ENCODE results near the gene SLC8A1.

SLC8A1 gene

DNA sequence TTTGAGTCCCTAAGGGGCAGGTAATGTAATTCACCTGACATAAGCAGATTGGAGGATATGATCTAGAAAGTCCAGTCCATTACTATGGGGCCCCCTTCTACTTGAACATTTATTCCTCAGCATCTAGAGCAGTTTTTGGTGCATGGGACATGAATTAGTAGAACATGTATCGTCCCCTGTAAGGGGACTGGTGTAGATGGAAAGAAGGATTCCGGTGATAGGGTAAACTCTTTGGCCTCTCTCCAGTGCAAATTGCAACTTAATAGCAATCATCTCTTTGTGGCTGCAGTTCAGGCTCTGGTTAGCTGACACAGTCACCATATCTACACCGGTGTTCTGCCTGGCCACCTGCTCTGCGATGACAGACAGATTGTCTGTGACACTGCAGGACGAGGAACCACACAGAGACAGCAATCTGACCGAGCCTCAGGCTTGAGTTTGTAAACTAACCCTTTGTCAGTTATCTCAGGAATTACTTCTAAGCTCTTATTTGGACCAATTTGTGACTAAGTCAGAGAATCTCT is 6.4 kb upstream of the SLC8A1 start:
- no peak overlapping the region for H2BK12ac ChIP-seq (ENCODE audit: low read length)
- no peak overlapping the region for H3K9ac ChIP-seq (ENCODE audit: low read length)
- H3K9me3 ChIP-seq (ENCODE audit: insufficient read depth, low read depth, low read length): no peaks in the 10 kb centered on the region
- WGBS (ENCODE audit: extremely low coverage, insufficient coverage, insufficient read length): no CpG with 5 or more reads among the region's 6 CpGs
- peaks cover 0 to 3% of the 10 kb centered on the region in 2 experiments for H3K4me1 ChIP-seq (ENCODE audit: control insufficient read depth in 1 of 2, insufficient read depth in 2 of 2, low read length in 2 of 2)
- no peak overlapping the region for H4K8ac ChIP-seq (ENCODE audit: low read depth, low read length)
- H4K12ac ChIP-seq (ENCODE audit: low read depth, low read length): no peak overlapping the region
- no peak overlapping the region for H3K23ac ChIP-seq (ENCODE audit: low read length)
- no peak overlapping the region for H3K14ac ChIP-seq (ENCODE audit: low read length)
- H3K18ac ChIP-seq (ENCODE audit: low read length): no peak overlapping the region
- no peak overlapping the region for H3K4me3 ChIP-seq (ENCODE audit: low read depth, low read length)
- H2BK5ac ChIP-seq (ENCODE audit: low read depth, low read length, poor library complexity): no peak overlapping the region
- no peak overlapping the region for H4K91ac ChIP-seq (ENCODE audit: low read depth, low read length)
- no peaks in the 10 kb centered on the region for H3K27me3 ChIP-seq (ENCODE audit: insufficient read depth, low read length)
- H2AK5ac ChIP-seq (ENCODE audit: low read length): no peak overlapping the region
- H3K27ac ChIP-seq (ENCODE audit: low read depth, low read length): no peak overlapping the region
- H2BK120ac ChIP-seq (ENCODE audit: insufficient read depth, low read length, poor library complexity): no peak overlapping the region
- H3K79me1 ChIP-seq (ENCODE audit: low read length): no peaks in the 10 kb centered on the region
- H3K4ac ChIP-seq (ENCODE audit: low read depth, low read length): no peak overlapping the region
- no peak for DNase-seq
- H3K36me3 ChIP-seq (ENCODE audit: control insufficient read depth in 1 of 2, insufficient read depth in 2 of 2, low read length in 2 of 2): no peaks in the 10 kb centered on the region
- no peak overlapping the region for H2AFZ ChIP-seq (ENCODE audit: insufficient read depth, low read length, poor library complexity)
- no peak overlapping the region for H3K4me2 ChIP-seq (ENCODE audit: low read length)
- H3K79me2 ChIP-seq (ENCODE audit: control insufficient read depth, insufficient read depth, low read length, poor library complexity): no peaks in the 10 kb centered on the region

DNA sequence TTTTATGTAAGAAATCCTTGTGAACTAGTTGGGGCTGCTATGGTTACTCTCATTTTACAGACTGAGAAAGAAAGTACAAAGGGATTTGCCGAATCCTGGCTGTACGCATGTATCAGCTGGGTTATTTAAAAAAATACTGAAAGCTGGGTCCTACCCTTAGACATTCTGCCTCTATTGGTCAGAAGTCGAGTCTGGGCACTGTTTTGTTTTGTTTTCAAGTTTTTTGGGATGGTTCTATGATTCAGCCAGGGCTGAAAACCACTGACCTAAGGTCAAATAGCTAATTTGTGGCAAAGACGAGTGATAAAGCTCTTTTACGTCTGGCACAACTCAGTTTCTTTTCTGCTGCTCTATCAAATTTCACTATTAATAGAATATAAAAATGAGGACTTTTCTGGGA is 5.9 kb upstream of the SLC8A1 start:
- Histone ChIP-seq H2AK5ac (ENCODE audit: low read length) (no peak overlapping the region), H3K18ac (ENCODE audit: low read length) (no peak overlapping the region), H3K79me1 (ENCODE audit: low read length) (no peaks in the 10 kb centered on the region), H4K12ac (ENCODE audit: low read depth, low read length) (no peak overlapping the region), H2BK120ac (ENCODE audit: insufficient read depth, low read length, poor library complexity) (no peak overlapping the region), H3K4me2 (ENCODE audit: low read length) (no peak overlapping the region), H2AFZ (ENCODE audit: insufficient read depth, low read length, poor library complexity) (no peak overlapping the region), H2BK12ac (ENCODE audit: low read length) (no peak overlapping the region), H3K23ac (ENCODE audit: low read length) (no peak overlapping the region), H3K9ac (ENCODE audit: low read length) (no peak overlapping the region), H3K79me2 (ENCODE audit: control insufficient read depth, insufficient read depth, low read length, poor library complexity) (no peaks in the 10 kb centered on the region), H3K4ac (ENCODE audit: low read depth, low read length) (no peak overlapping the region), H3K14ac (ENCODE audit: low read length) (no peak overlapping the region), H3K36me3 (ENCODE audit: control insufficient read depth in 1 of 2, insufficient read depth in 2 of 2, low read length in 2 of 2) (no peaks in the 10 kb centered on the region), H3K27ac (ENCODE audit: low read depth, low read length) (no peak overlapping the region), H3K27me3 (ENCODE audit: insufficient read depth, low read length) (no peaks in the 10 kb centered on the region), H3K4me1 (ENCODE audit: control insufficient read depth in 1 of 2, insufficient read depth in 2 of 2, low read length in 2 of 2) (peaks cover 0 to 3% of the 10 kb centered on the region in 2 experiments), H3K4me3 (ENCODE audit: low read depth, low read length) (no peak overlapping the region), H4K91ac (ENCODE audit: low read depth, low read length) (no peak overlapping the region), H2BK5ac (ENCODE audit: low read depth, low read length, poor library complexity) (no peak overlapping the region), H4K8ac (ENCODE audit: low read depth, low read length) (no peak overlapping the region), H3K9me3 (ENCODE audit: insufficient read depth, low read depth, low read length) (no peaks in the 10 kb centered on the region)
- DNase-seq: no peak
- WGBS (ENCODE audit: extremely low coverage, insufficient coverage, insufficient read length): no CpG with 5 or more reads among the region's 5 CpGs

DNA sequence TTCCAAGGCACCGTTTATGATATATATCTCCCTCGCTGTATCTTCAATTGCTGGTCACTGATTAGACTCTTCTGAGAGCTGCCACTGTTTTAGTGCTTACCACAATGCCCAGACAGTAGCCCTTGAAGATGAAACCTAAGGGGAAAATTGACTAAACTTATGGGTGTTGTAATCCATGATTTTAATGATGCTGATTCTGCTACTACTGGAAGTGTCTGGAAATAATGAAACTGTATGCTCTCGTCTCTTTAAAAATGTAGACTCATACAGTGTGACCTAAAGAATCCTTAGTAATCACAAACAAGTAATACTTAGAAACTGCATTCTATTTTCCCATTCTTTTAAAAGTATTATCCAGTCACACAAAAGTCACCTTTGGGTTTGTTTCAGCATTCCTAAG is 5.5 kb upstream of the SLC8A1 start:
- H2BK12ac ChIP-seq (ENCODE audit: low read length): no peak overlapping the region

DNA sequence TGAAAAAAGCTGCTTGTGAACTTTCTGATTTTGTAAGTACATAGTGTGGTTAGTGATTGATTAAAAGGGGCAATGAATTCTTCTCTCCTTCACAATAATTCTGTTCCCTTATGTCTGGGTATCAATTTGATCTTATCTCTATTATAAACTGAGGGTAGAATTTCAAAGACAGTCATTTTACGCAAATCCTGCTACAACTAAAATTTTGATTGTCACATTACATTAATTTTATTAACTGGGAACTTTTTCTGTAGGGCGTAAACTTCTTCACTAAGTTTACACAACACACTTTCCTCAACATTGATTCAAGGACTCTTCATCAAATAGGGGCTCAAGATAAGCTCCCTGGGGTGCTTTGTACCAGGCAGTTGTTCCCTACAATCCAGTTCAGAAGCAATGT is 5.0 kb upstream of the SLC8A1 start:
- Histone ChIP-seq H3K4me3 (ENCODE audit: low read depth, low read length) (no peak overlapping the region), H3K4me1 (ENCODE audit: control insufficient read depth in 1 of 2, insufficient read depth in 2 of 2, low read length in 2 of 2) (peaks cover 0 to 3% of the 10 kb centered on the region in 2 experiments), H2AK5ac (ENCODE audit: low read length) (no peak overlapping the region), H3K9ac (ENCODE audit: low read length) (no peak overlapping the region), H3K9me3 (ENCODE audit: insufficient read depth, low read depth, low read length) (no peaks in the 10 kb centered on the region), H3K14ac (ENCODE audit: low read length) (no peak overlapping the region), H3K18ac (ENCODE audit: low read length) (no peak overlapping the region), H3K27ac (ENCODE audit: low read depth, low read length) (no peak overlapping the region), H3K4me2 (ENCODE audit: low read length) (no peak overlapping the region), H3K79me2 (ENCODE audit: control insufficient read depth, insufficient read depth, low read length, poor library complexity) (no peaks in the 10 kb centered on the region), H2BK120ac (ENCODE audit: insufficient read depth, low read length, poor library complexity) (no peak overlapping the region), H3K4ac (ENCODE audit: low read depth, low read length) (no peak overlapping the region), H2AFZ (ENCODE audit: insufficient read depth, low read length, poor library complexity) (no peak overlapping the region), H3K23ac (ENCODE audit: low read length) (no peak overlapping the region), H4K12ac (ENCODE audit: low read depth, low read length) (no peak overlapping the region), H2BK5ac (ENCODE audit: low read depth, low read length, poor library complexity) (no peak overlapping the region), H3K79me1 (ENCODE audit: low read length) (peaks cover 3% of the 10 kb centered on the region), H4K8ac (ENCODE audit: low read depth, low read length) (no peak overlapping the region), H3K36me3 (ENCODE audit: control insufficient read depth in 1 of 2, insufficient read depth in 2 of 2, low read length in 2 of 2) (no peaks in the 10 kb centered on the region), H3K27me3 (ENCODE audit: insufficient read depth, low read length) (no peaks in the 10 kb centered on the region), H2BK12ac (ENCODE audit: low read length) (no peak overlapping the region), H4K91ac (ENCODE audit: low read depth, low read length) (no peak overlapping the region)
- DNase-seq: no peak
- no CpG with 5 or more reads among the region's 2 CpGs for WGBS (ENCODE audit: extremely low coverage, insufficient coverage, insufficient read length)

More for the DNA sequence above, 5.5 kb upstream of the SLC8A1 start:
- no peak overlapping the region for H3K14ac ChIP-seq (ENCODE audit: low read length)
- H3K27me3 ChIP-seq (ENCODE audit: insufficient read depth, low read length): no peaks in the 10 kb centered on the region
- H4K12ac ChIP-seq (ENCODE audit: low read depth, low read length): no peak overlapping the region
- H3K9ac ChIP-seq (ENCODE audit: low read length): no peak overlapping the region
- no CpG with 5 or more reads among the region's 3 CpGs for WGBS (ENCODE audit: extremely low coverage, insufficient coverage, insufficient read length)
- H2BK5ac ChIP-seq (ENCODE audit: low read depth, low read length, poor library complexity): no peak overlapping the region
- H3K79me1 ChIP-seq (ENCODE audit: low read length): no peaks in the 10 kb centered on the region
- H3K36me3 ChIP-seq (ENCODE audit: control insufficient read depth in 1 of 2, insufficient read depth in 2 of 2, low read length in 2 of 2): no peaks in the 10 kb centered on the region
- H3K79me2 ChIP-seq (ENCODE audit: control insufficient read depth, insufficient read depth, low read length, poor library complexity): no peaks in the 10 kb centered on the region
- H4K91ac ChIP-seq (ENCODE audit: low read depth, low read length): no peak overlapping the region
- DNase-seq: no peak
- no peak overlapping the region for H2AFZ ChIP-seq (ENCODE audit: insufficient read depth, low read length, poor library complexity)
- no peak overlapping the region for H3K4ac ChIP-seq (ENCODE audit: low read depth, low read length)
- H3K4me1 ChIP-seq (ENCODE audit: control insufficient read depth in 1 of 2, insufficient read depth in 2 of 2, low read length in 2 of 2): peaks cover 0 to 3% of the 10 kb centered on the region in 2 experiments
- no peaks in the 10 kb centered on the region for H3K9me3 ChIP-seq (ENCODE audit: insufficient read depth, low read depth, low read length)
- no peak overlapping the region for H3K4me3 ChIP-seq (ENCODE audit: low read depth, low read length)
- no peak overlapping the region for H2BK120ac ChIP-seq (ENCODE audit: insufficient read depth, low read length, poor library complexity)
- H3K23ac ChIP-seq (ENCODE audit: low read length): no peak overlapping the region
- H3K18ac ChIP-seq (ENCODE audit: low read length): no peak overlapping the region
- H2AK5ac ChIP-seq (ENCODE audit: low read length): no peak overlapping the region
- H3K27ac ChIP-seq (ENCODE audit: low read depth, low read length): no peak overlapping the region
- H3K4me2 ChIP-seq (ENCODE audit: low read length): no peak overlapping the region
- no peak overlapping the region for H4K8ac ChIP-seq (ENCODE audit: low read depth, low read length)
